ENCODE results near the gene SAP30L.

SAP30L gene

GRCh38 chr5:154508114-154508513 lies 62.3 kb downstream of the SAP30L start:
- Histone ChIP-seq H4K20me1 (peaks cover 0 to 4% (median 0%) of the 10 kb centered on the region in 11 experiments; a peak in 3 of 22 replicates), H3K27me3 (peaks cover 0 to 9% (median 0%) of the 10 kb centered on the region in 11 experiments; a peak in 2 of 22 replicates), H3K4me3 (no peak overlapping the region), H3K4me2 (peak overlapping the region in 9 of 11 experiments; percentile 6 to 85 (median 62); a peak in 17 of 22 replicates), H3K27ac (no peak overlapping the region), H3K36me3 (no peaks in the 10 kb centered on the region), H3K9me3 (replicated peaks in 1 of 11) (no peaks in the 10 kb centered on the region), H3K9ac (no peak overlapping the region), H3K4me1 (peaks cover 18 to 78% (median 61%) of the 10 kb centered on the region in 10 experiments)
- TF ChIP-seq Cebpa-rat (IDR thresholded peaks at IDR 0.05), result no peak

GRCh38 chr5:154509784-154510555 lies 64.2 kb downstream of the SAP30L start:
- TF ChIP-seq Cebpa-rat (IDR thresholded peaks at IDR 0.05), result no peak
- no peaks in the 10 kb centered on the region for H3K9me3 ChIP-seq (replicated peaks in 1 of 11)
- H3K4me2 ChIP-seq, result peak overlapping the region; percentile 34 to 85 (median 69); a peak in 21 of 22 replicates
- peaks cover 32 to 87% (median 67%) of the 10 kb centered on the region in 10 experiments for H3K4me1 ChIP-seq
- H3K27me3 ChIP-seq, result peaks cover 0 to 9% (median 0%) of the 10 kb centered on the region in 11 experiments; a peak in 2 of 22 replicates
- H4K20me1 ChIP-seq, result peaks cover 0 to 4% (median 0%) of the 10 kb centered on the region in 11 experiments; a peak in 3 of 22 replicates
- H3K36me3 ChIP-seq, result no peaks in the 10 kb centered on the region
- H3K27ac ChIP-seq, result no peak overlapping the region
- H3K9ac ChIP-seq, result no peak overlapping the region
- H3K4me3 ChIP-seq, result no peak overlapping the region
